IPS-11a (cell line): ENCODE data around the gene HTN3.
"Not testable (repeated sequence)": the region's sequence is repeated elsewhere in the genome, so short reads cannot be mapped to it uniquely, and the experiment has no call there.

Experiments used
- H3K4me3 ChIP-seq: one replicate; pipeline ENCODE4 v1.5.1; 2013; ENCODE audit warnings: low read depth, low read length, control low read depth

HTN3 gene

GRCh38 chr4:70028159-70028558 is at the start of gene HTN3:
TSS of gene HTN3 (plus strand) at chr4:70028459. CDS start at chr4:70030741, 2,282 bp downstream.
- H3K4me3 ChIP-seq = not testable (repeated sequence)

GRCh38 chr4:69984030-69984443 is 44.2 kb upstream of the HTN3 start:
- no peak overlapping the region for H3K4me3 ChIP-seq

- H3K4me3 ChIP-seq = no peak overlapping the region
These were observed 41.6 kb upstream of the HTN3 start for GRCh38 chr4:69986663-69987062.

- H3K4me3 ChIP-seq = no peak overlapping the region
These were observed 37.2 kb upstream of the HTN3 start for GRCh38 chr4:69991016-69991415.

- H3K4me3 ChIP-seq = no peak overlapping the region
These were observed 33.5 kb upstream of the HTN3 start for GRCh38 chr4:69994782-69995181.

- H3K4me3 ChIP-seq = no peak within 1 kb of the TSS
These were observed 32.7 kb upstream of the HTN3 start, which contains the start of gene STATH for GRCh38 chr4:69995526-69996016. TSS of gene STATH (plus strand) at chr4:69995966. CDS start at chr4:69998438, 2,472 bp downstream.

- H3K4me3 ChIP-seq = no peak overlapping the region
These were observed 28.8 kb upstream of the HTN3 start for GRCh38 chr4:69999420-69999819.

- no peak overlapping the region for H3K4me3 ChIP-seq
These were observed 27.5 kb upstream of the HTN3 start for GRCh38 chr4:70000711-70001110.

GRCh38 chr4:70002507-70002906 is 25.8 kb upstream of the HTN3 start:
- no peak overlapping the region for H3K4me3 ChIP-seq

- H3K4me3 ChIP-seq = no peak overlapping the region
These were observed 19.5 kb upstream of the HTN3 start for GRCh38 chr4:70008771-70009170.

GRCh38 chr4:70019006-70019405 is 9.3 kb upstream of the HTN3 start:
- not testable (repeated sequence) for H3K4me3 ChIP-seq

- H3K4me3 ChIP-seq = no peak overlapping the region
These were observed 5.0 kb upstream of the HTN3 start for GRCh38 chr4:70023218-70023617.

- H3K4me3 ChIP-seq = no peak overlapping the region
These were observed 1.2 kb upstream of the HTN3 start for GRCh38 chr4:70027011-70027410.

- H3K4me3 ChIP-seq = not testable (repeated sequence)
These were observed 9.3 kb downstream of the HTN3 start for GRCh38 chr4:70037559-70037958.

- not testable (repeated sequence) for H3K4me3 ChIP-seq
These were observed 11.7 kb downstream of the HTN3 start for GRCh38 chr4:70039928-70040327.

GRCh38 chr4:70041652-70042286 is 13.5 kb downstream of the HTN3 start:
- H3K4me3 ChIP-seq = no peak overlapping the region

- H3K4me3 ChIP-seq = not testable (repeated sequence)
These were observed 21.9 kb downstream of the HTN3 start, which contains the start of gene HTN1 for GRCh38 chr4:70050138-70050537. TSS of gene HTN1 (plus strand) at chr4:70050438. CDS start at chr4:70053077, 2,639 bp downstream.

- not testable (repeated sequence) for H3K4me3 ChIP-seq
These were observed 28.3 kb downstream of the HTN3 start for GRCh38 chr4:70056534-70056933.

GRCh38 chr4:70057651-70058050 is 29.4 kb downstream of the HTN3 start:
- no peak overlapping the region for H3K4me3 ChIP-seq

- H3K4me3 ChIP-seq = no peak overlapping the region
These were observed 30.9 kb downstream of the HTN3 start for GRCh38 chr4:70059149-70059548.

GRCh38 chr4:70062000-70062399 is 33.7 kb downstream of the HTN3 start:
- H3K4me3 ChIP-seq = no peak overlapping the region

- no peak overlapping the region for H3K4me3 ChIP-seq
These were observed 51.9 kb downstream of the HTN3 start for GRCh38 chr4:70080205-70080604.
